GM23338 (cell line): ENCODE data around the gene HOXA9. TPM values are rescaled to one million over a fixed set of nuclear protein-coding genes. Genes with fewer than 3 reads are reported as not detected.

Experiments used
- ATAC-seq: fragments of 200-7000 bp; cut with Tn5 transposase; 3 replicates; pipeline ENCODE4 v1.9.1; 2020
- DNase-seq: peaks from one replicate; pipeline ENCODE4 v3.0.0-alpha.2; 2015; ENCODE audit warnings: low spot score
- H2AFZ ChIP-seq: fragments of 200-600 bp; sonication (generic); 2 replicates; pipeline ENCODE4 v1.8.0; 2016; ENCODE audit warnings: antibody characterized with exemption, mild to moderate bottlenecking, moderate library complexity
- H3F3A ChIP-seq: fragments of 200-600 bp; sonication (generic); replicated peaks from 2 replicates; pipeline ENCODE4 v1.8.0; 2017; ENCODE audit warnings: antibody characterized with exemption, mixed run types, low read depth
- H3K27ac ChIP-seq: fragments of 200-600 bp; sonication (generic); 2 replicates; pipeline ENCODE4 v1.6.1; 2016; ENCODE audit warnings: low read depth
- H3K27me3 ChIP-seq: fragments of 200-600 bp; sonication (generic); 2 replicates; pipeline ENCODE4 v1.8.0; 2016; ENCODE audit warnings: mild to moderate bottlenecking, mixed run types, moderate library complexity; ENCODE audit not compliant: insufficient read depth
- H3K36me3 ChIP-seq: fragments of 200-600 bp; sonication (generic); 2 replicates; pipeline ENCODE4 v1.8.0; 2016; ENCODE audit warnings: mild to moderate bottlenecking; ENCODE audit not compliant: insufficient read depth
- H3K4me1 ChIP-seq: fragments of 200-600 bp; sonication (generic); 2 replicates; pipeline ENCODE4 v1.8.0; 2016; ENCODE audit warnings: mild to moderate bottlenecking, moderate library complexity; ENCODE audit not compliant: insufficient read depth
- H3K4me2 ChIP-seq: fragments of 200-600 bp; sonication (generic); 2 replicates; pipeline ENCODE4 v1.7.1; 2017; ENCODE audit warnings: mixed run types
- H3K4me3 ChIP-seq: fragments of 200-600 bp; sonication (generic); 2 replicates; pipeline ENCODE4 v1.6.1; 2016; ENCODE audit warnings: mixed run types
- H3K79me2 ChIP-seq: fragments of 200-600 bp; sonication (generic); replicated peaks from 2 replicates; pipeline ENCODE4 v1.8.0; 2017; ENCODE audit warnings: mild to moderate bottlenecking; ENCODE audit not compliant: insufficient read depth
- H3K9me2 ChIP-seq: fragments of 200-600 bp; sonication (generic); 2 replicates; pipeline ENCODE4 v1.8.0; 2017; ENCODE audit not compliant: insufficient read depth
- H4K20me1 ChIP-seq: fragments of 200-600 bp; sonication (generic); replicated peaks from 2 replicates; pipeline ENCODE4 v1.8.0; 2017; ENCODE audit warnings: mild to moderate bottlenecking; ENCODE audit not compliant: insufficient read depth
- H3K27ac Mint-ChIP-seq: 2 replicates; pipeline ENCODE4 v1.8.0; 2020; ENCODE audit warnings: inconsistent platforms, mild to moderate bottlenecking, moderate library complexity, mixed read lengths
- H3K27me3 Mint-ChIP-seq: 3 replicates; pipeline ENCODE4 v1.8.0; 2022; ENCODE audit warnings: low read depth, mild to moderate bottlenecking, moderate library complexity, mixed read lengths, inconsistent platforms; ENCODE audit not compliant: insufficient read depth, poor library complexity
- H3K36me3 Mint-ChIP-seq: 3 replicates; pipeline ENCODE4 v1.8.0; 2021; ENCODE audit warnings: low read depth, mild to moderate bottlenecking, inconsistent platforms, moderate library complexity, mixed read lengths
- H3K4me1 Mint-ChIP-seq: 3 replicates; pipeline ENCODE4 v1.8.0; 2020; ENCODE audit warnings: mild to moderate bottlenecking, inconsistent platforms, mixed read lengths
- H3K4me3 Mint-ChIP-seq: 3 replicates; pipeline ENCODE4 v1.8.0; 2021; ENCODE audit warnings: moderate library complexity, mild to moderate bottlenecking, inconsistent platforms, mixed read lengths
- H3K9me3 Mint-ChIP-seq: 3 replicates; pipeline ENCODE4 v1.8.0; 2020; ENCODE audit warnings: moderate library complexity, mild to moderate bottlenecking, inconsistent platforms, mixed read lengths
- EZH2 ChIP-seq: fragments of 200-600 bp; sonication (generic); IDR thresholded peaks from one replicate; pipeline ENCODE4 v1.8.0; 2017; ENCODE audit warnings: antibody characterized with exemption, mild to moderate bottlenecking, low read depth; ENCODE audit not compliant: unreplicated experiment
- EZH2phosphoT487 ChIP-seq: fragments of 200-600 bp; sonication (generic); IDR thresholded peaks from one replicate; pipeline ENCODE4 v1.8.1; 2018; ENCODE audit warnings: antibody characterized with exemption; ENCODE audit not compliant: unreplicated experiment
- JUNB ChIP-seq: IDR thresholded peaks from one replicate; pipeline ENCODE4 v1.6.1; 2016; ENCODE audit warnings: antibody characterized with exemption; ENCODE audit not compliant: unreplicated experiment
- NANOG ChIP-seq: IDR thresholded peaks from 2 replicates; pipeline ENCODE4 v1.6.1; 2016; ENCODE audit warnings: antibody characterized with exemption, borderline replicate concordance
- POLR2AphosphoS5 ChIP-seq: IDR thresholded peaks from 2 replicates; pipeline ENCODE4 v1.6.1; 2016; ENCODE audit warnings: antibody characterized with exemption, low read depth
- REST ChIP-seq: IDR thresholded peaks from one replicate; pipeline ENCODE4 v1.6.1; 2018; ENCODE audit warnings: antibody characterized with exemption; ENCODE audit not compliant: unreplicated experiment
- STAT1 ChIP-seq: IDR thresholded peaks from one replicate; pipeline ENCODE4 v1.6.1; 2016; ENCODE audit warnings: antibody characterized with exemption; ENCODE audit not compliant: unreplicated experiment
- ZNF114 ChIP-seq: fragments of 250-450 bp; sonication (Bioruptor Pico); IDR thresholded peaks from 2 replicates; pipeline ENCODE4 v1.5.0; 2020; ENCODE audit warnings: mild to moderate bottlenecking, moderate library complexity
- ZNF331 ChIP-seq: fragments of 250-450 bp; sonication (Bioruptor Pico); IDR thresholded peaks from 2 replicates; pipeline ENCODE4 v1.5.0; 2020; ENCODE audit warnings: low read depth, mild to moderate bottlenecking, moderate library complexity
- ZNF462 ChIP-seq: fragments of 250-450 bp; sonication (Bioruptor Pico); IDR thresholded peaks from 2 replicates; pipeline ENCODE4 v1.5.0; 2020; ENCODE audit warnings: mild to moderate bottlenecking, moderate library complexity
- polyA plus RNA-seq: library from polyadenylated mRNA; unstranded; fragments of >200 nt; fragmentation: Nextera tagmentation; extraction: Ambion mirVana; gene quantifications from 2 replicates; pipeline ENCODE4 v1.2.1, GENCODE V29; 2016
- total RNA-seq: library from RNA; depleted of rRNA; stranded (reverse); fragments of >200 nt; shearing (Covaris generic); gene quantifications from 2 replicates; pipeline ENCODE4 v1.2.3, GENCODE V29; 2014
- TF ChIP-seq, protein P1 (sequence below): IDR thresholded peaks from 2 replicates; pipeline ENCODE4 v1.6.1; 2016; ENCODE audit warnings: antibody characterized with exemption

The HOXA9 gene
- total and polyA plus RNA-seq, 2 experiments from 2014 or later: not detected

- TF ChIP-seq ZNF462 (CRISPR knock-in tag) (no peak), EZH2 (peak; percentile 97), EZH2phosphoT487 (peak; percentile 94), ZNF114 (CRISPR knock-in tag) (no peak)
- TF ChIP-seq, protein P1, sequence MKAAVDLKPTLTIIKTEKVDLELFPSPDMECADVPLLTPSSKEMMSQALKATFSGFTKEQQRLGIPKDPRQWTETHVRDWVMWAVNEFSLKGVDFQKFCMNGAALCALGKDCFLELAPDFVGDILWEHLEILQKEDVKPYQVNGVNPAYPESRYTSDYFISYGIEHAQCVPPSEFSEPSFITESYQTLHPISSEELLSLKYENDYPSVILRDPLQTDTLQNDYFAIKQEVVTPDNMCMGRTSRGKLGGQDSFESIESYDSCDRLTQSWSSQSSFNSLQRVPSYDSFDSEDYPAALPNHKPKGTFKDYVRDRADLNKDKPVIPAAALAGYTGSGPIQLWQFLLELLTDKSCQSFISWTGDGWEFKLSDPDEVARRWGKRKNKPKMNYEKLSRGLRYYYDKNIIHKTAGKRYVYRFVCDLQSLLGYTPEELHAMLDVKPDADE: no peak
Measured at GRCh38 chr7:27151931-27152815, 13.2 kb downstream of the HOXA9 start, which contains the start of gene HOXA3 (continued).

GRCh38 chr7:27151341-27151930, 13.9 kb downstream of the HOXA9 start:
- Histone ChIP-seq H2AFZ (no peak overlapping the region), H3K4me3 (peak overlapping the region; percentile 43), H4K20me1 (peaks cover 51% of the 10 kb centered on the region), H3K79me2 (no peaks in the 10 kb centered on the region), H3K27me3 (peaks cover 100% of the 10 kb centered on the region), H3K4me2 (peak overlapping the region; percentile 74), H3K36me3 (no peaks in the 10 kb centered on the region), H3K4me1 (peaks cover 24% of the 10 kb centered on the region), H3K9me2 (no peaks in the 10 kb centered on the region), H3F3A (peaks cover 41% of the 10 kb centered on the region), H3K27ac (no peak overlapping the region)
- no peaks in the 10 kb centered on the region; the same call in 2 of the 3 replicates for H3K36me3 Mint-ChIP-seq
- no peak overlapping the region for H3K27ac Mint-ChIP-seq
- peaks cover 23% of the 10 kb centered on the region for H3K4me1 Mint-ChIP-seq
- H3K27me3 Mint-ChIP-seq: peaks cover 100% of the 10 kb centered on the region
- peaks cover 23% of the 10 kb centered on the region for H3K9me3 Mint-ChIP-seq
- peak overlapping the region; percentile 50 for H3K4me3 Mint-ChIP-seq
- DNase-seq (peak; percentile 9), ATAC-seq (no peak)
- TF ChIP-seq STAT1 (no peak), JUNB (no peak), EZH2 (peak; percentile 99), POLR2AphosphoS5 (no peak), EZH2phosphoT487 (peak; percentile 80), REST (no peak), ZNF331 (CRISPR knock-in tag) (no peak), ZNF114 (CRISPR knock-in tag) (no peak), NANOG (no peak)
